HG03095 (cell line): ENCODE data around the gene NRAP.
"Not testable (repeated sequence)": the region's sequence is repeated elsewhere in the genome, so short reads cannot be mapped to it uniquely, and the experiment has no call there.

Experiments used
- ATAC-seq: cut with Tn5 transposase; IDR thresholded peaks from one replicate; pipeline ENCODE4 v1.9.1; 2021; ENCODE audit warnings: moderate library complexity; ENCODE audit not compliant: unreplicated experiment

NRAP gene

GRCh38 chr10:113681533-113682470, 18.0 kb upstream of the NRAP start:
- ATAC-seq = peak; percentile 55

DNA sequence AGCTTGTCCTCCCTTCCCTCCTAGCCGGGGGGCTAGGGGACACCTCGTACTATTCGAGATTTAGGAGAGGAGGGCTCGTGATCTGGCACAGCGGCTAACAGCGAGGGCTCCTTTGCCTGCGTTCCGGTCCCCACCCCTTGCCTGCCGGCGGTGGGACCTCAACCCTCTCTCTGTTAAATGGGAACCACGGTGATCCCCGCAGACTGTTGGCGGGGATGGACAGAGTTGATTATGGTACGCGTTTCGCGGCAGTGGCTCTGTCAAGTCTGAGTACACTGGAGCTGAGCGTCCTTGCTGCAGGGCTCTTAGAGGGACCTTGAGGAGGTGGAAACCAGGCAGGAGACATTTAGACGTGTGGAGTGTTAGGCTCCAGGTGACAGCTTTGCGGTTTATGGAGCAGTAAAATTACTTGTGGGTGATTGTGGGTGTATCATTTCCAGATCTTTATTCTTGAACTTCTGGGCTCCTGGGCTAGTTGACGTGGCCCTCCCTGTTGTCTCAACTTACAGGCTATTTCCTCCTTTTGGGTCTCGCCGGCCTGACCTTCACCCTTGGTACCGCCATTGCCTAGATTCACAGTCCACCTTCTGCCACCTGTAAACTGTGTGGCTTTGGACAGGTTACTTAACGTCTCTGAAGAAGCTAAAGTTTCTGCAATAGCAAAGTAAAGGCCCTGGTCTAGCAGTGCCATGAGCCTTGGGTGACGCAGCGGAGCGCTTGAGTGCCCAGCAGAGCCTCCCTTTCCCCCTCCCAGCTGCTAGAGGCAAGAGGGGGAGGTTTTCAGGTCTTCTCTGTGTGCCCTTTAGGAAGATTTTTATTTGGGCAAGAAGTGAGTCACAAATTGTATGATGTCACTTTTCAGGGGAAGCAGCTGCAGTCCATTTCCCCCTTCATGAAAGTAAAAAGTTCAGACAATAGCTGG, 16.6 kb upstream of the NRAP start:
- peak; percentile 13 for ATAC-seq

GRCh38 chr10:113679463-113680189, 15.8 kb upstream of the NRAP start, which contains the start of gene CASP7:
CASP7 (plus strand) TSS chr10:113679912; CDS start chr10:113697494, 17,582 bp downstream.
- ATAC-seq = peak; percentile 63

GRCh38 chr10:113666682-113667252, 2.9 kb upstream of the NRAP start:
- ATAC-seq = peak; percentile 77

- no peak for ATAC-seq
These were observed 2.0 kb upstream of the NRAP start for GRCh38 chr10:113665806-113666354.

GRCh38 chr10:113665352-113665751, 1.5 kb upstream of the NRAP start:
- no peak for ATAC-seq

DNA sequence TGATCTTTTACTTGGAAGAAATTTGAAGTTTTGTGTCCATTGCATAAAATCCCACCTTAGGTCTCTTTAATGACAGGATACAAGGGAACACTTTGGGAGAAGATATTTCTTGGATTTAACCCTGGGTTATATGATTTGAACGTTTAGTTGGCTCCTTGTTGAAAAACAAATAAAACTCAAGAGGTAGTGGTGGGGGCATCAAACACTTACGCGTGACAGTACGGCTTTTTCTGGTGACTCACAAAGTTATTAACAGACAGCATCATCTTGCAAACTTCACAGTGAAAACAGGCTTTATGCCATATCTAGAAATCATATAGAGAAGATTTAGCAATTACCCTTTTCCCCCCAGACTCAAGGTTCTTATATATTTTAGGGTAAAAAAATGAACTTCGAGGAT, 699 bp downstream of the NRAP start:
- ATAC-seq = no peak

DNA sequence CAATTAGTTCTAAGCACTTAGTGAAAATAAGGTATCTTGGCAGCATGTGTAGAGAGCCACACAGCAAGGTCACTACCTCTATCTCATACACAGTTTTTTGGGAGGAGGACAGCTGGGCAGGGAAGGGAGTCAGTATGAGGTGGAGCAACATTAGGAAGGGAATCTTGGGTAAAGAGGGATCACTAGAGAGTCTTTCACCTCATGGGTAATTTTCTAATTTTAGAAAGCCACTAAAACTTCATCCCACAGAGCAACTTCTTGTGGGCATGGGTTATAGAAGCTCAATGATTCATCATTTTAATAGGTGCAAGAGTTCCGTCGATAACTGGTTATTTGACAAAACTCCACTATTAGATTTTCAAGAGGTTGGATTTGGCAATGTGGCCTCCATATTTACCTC, 2.5 kb downstream of the NRAP start:
- no peak for ATAC-seq

DNA sequence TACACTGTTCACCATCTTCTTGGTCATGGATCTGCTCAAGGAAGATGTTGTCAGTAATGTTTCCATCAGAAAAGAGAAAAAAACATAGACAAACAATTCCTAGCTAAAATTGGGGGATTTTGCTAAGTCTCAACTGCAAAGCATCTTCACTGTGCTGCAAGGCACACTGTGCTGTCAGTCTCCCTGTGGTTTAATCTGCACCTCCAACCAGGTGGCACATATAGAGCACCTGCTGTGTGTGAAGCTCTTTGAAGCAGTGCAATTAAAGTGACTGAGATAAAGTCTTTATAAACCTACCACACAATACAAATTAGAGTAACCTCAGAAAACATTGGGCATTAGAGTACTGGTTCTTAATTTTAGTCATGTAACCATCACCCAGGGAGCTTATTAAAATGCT, 6.3 kb downstream of the NRAP start:
- ATAC-seq = no peak

DNA sequence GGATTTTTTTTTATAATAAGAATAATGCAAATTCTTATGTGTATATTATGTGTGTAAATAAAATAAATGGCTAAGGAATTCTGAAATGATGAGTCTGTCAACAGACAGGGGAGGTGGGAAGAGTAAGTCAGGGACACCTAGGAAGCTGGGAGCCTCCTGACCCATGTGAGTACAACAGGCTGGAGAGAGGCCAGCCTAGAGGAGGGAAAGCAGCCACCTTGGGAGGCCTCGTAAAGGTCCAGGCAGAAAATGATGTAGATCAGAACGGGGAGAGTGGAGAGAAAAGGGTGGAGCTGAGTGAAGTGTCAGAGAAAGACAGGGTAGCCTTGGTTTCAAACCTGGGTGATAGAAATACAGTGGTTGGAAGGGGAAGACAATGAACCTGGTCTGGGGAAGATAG, 6.9 kb downstream of the NRAP start:
- ATAC-seq = no peak

- ATAC-seq = not testable (repeated sequence)
These were observed 11.4 kb downstream of the NRAP start for GRCh38 chr10:113652456-113652855.

- ATAC-seq = no peak
These were observed 11.9 kb downstream of the NRAP start for GRCh38 chr10:113651898-113652297.

GRCh38 chr10:113651021-113651420, 12.8 kb downstream of the NRAP start:
- no peak for ATAC-seq

DNA sequence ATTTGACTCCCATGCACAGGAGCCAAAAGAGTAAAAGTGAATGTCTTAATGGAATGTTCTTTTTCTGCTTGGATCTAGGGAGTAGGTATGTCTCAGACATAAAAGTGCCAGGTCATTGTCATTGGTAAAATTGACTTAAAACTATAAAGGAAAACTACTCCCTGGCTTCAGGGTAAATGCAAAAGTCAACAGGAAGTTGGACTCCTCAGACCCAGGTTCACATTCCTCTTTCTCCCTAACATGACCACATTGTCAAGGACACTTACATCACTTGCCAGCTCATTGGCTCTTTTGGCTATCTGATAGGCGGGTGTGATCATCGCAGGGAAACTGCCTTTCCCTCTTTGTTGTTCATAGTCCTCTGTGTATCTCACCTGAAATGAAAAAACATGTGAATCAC, 13.7 kb downstream of the NRAP start:
- ATAC-seq = no peak

DNA sequence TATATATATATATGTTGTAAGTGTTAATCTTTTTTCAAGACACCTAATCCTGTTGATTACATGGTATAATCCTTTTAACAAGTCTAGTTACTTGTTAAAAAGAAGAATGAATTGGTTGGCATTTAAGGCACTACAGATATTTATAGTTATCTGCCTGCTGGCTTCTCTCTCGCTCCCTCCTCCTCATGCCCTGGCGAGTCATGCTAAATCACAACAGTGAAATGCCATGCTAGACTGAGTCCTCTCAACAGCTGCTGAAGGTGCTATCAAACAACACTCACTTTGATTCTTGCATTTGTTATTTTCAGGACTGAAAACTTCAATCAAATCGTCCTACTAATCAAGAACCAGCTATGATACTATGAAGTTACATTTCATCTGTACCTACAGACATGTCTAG, 15.4 kb downstream of the NRAP start:
- no peak for ATAC-seq

GRCh38 chr10:113647812-113648211, 16.0 kb downstream of the NRAP start:
- no peak for ATAC-seq

GRCh38 chr10:113646336-113647201, 17.3 kb downstream of the NRAP start:
- ATAC-seq = no peak

DNA sequence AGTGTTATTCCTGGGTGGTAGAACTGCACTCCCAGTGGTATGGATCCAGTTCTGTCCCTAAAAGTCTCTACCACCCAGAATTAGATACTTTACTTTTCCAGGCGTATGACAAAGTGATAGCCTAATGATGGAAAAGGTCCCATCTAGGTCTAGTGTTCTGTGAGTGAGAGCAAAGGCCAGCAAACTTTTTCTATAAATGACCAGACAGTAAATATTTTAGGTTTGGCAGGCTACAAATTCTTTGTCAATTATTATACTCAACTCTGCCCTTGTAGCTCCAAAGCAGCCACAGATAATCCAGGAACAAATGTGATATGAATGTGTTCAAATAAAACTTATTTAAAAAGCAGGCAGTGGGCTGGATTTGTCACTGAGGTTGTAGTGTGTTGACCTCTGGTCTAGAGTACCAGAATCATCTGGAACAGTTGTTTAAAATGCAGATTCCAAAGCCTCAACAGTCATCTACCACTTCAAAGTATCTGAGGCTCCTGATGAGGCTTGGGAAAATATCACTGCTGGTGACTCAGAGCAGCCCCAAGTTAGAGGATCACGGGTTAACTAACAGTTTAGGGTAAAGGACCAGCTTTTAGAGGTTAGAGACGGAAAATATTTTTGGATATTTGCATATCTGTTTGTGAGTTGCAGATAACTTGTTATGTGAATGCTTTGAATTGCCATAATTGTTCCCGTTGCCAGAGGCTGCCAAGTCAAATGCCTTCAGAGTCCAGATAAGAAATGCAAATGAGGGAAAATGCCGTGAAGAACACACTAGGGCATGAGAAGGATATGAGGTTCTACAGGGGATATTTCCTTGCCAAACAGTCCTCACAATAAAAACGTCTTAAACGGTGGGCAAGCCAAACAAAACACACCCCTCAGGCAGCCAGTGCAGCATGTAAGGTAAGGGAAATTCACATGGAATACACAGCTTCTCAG, 19.4 kb downstream of the NRAP start:
- no peak for ATAC-seq
